HG02571 (cell line): Measurements from ENCODE around the gene NELFB.

Source experiments
- ATAC-seq: cut with Tn5 transposase; IDR thresholded peaks from one replicate; pipeline ENCODE4 v1.9.1; 2021; ENCODE audit warnings: mild to moderate bottlenecking, moderate library complexity; ENCODE audit not compliant: unreplicated experiment

NELFB gene

DNA sequence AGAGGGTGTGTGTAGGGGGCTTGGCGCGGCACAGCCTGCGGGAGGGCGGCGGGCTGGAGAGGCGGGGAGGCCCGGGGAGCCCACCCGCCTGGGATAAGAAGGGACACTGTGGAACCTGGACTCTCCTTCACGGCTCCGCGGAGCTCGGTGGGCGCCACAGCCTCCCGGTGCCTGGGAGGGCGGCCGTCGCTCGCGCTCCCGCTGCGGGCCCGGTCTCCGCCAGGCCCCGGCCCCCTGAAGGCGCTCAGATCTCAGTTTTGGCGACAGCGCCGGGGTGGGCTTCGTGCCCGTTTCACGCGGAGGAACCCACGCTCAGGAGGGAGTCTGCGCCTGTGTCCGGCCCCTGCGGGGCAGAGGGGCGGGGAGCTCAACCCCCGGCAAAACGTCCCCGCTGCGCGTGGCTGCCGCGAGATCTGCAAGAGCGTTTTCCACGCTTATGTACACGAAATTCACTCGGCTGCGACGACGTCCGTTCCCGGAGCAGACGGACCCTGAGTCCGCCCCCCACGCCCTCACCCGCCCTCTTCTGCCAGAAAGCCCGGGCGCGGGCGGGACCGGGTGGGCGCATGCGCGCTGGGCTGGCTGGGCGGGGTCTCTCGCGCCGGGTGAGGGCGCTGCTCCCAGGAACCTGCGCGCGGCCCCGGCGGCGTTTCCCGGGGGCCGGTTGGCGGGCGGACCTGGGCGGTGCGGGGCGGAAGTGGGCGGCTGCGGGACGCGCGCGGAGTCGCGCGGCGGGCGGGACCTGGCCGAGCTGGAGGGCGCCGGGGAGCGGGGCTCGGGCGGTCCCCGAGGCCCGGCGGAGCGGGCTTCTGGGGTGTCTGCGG, at the start of gene NELFB:
TSS of gene NELFB (plus strand) at position 704 of the 824 bp plus-strand sequence.
- peak; percentile 79 for ATAC-seq

DNA sequence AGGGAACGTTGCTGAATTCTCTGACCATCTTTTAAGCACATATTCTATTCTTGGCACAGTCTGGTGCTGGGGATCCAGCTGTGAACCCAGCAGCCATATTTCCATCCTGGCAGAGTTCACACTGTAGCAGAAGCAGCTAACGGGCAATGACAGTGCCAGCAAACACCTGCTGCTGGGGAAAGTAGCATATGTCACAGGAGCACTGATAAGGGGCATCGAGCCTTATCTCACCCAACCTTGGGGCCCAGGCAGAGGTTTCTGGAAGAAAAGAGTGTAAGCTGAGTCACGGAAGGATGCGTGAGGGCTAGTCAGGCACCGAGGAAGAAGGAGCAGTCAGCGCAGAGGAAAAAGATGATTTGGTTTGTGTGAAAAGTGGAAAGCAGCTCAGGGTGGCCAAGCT, 48.5 kb upstream of the NELFB start:
- no peak for ATAC-seq

DNA sequence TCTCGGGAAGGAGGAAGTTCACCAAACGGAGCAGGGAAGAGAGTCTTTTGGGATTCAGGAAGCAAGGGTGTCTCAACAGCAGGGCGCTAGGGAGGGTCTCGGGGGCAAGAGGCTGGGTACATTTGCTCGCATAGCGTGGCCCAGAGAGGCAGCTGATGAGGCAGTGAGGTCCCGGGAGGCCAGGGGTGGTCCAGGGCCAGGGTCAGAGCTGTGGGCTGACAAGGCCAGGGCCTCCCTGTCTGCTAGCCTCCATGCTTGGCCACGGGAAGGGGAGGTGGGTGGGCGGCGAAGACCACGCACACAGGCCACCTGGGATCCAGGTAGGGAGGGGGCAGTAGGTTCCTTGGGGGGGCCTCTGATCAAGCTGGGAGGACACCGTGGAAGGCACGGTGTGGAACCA, 43.6 kb upstream of the NELFB start:
- no peak for ATAC-seq

DNA sequence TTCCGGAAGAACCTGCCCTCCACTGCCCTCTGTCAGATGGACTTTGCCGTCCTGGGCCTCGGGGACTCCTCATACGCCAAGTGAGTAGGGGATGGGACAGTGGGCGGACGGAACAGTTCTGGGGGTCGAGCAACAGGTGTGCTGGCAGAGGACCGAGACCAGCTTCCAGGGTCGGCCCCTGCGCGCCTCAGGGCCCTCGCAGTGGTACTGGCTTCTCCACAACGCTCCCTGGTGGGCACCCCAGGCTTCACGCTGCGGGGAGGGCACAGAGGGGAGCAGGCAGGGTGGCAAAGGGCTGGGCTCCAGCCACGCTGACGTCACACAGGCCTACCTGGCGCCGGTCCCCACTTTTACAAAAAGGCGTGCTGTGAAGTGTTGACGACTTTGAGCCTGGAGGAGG, 42.6 kb upstream of the NELFB start:
- no peak for ATAC-seq

DNA sequence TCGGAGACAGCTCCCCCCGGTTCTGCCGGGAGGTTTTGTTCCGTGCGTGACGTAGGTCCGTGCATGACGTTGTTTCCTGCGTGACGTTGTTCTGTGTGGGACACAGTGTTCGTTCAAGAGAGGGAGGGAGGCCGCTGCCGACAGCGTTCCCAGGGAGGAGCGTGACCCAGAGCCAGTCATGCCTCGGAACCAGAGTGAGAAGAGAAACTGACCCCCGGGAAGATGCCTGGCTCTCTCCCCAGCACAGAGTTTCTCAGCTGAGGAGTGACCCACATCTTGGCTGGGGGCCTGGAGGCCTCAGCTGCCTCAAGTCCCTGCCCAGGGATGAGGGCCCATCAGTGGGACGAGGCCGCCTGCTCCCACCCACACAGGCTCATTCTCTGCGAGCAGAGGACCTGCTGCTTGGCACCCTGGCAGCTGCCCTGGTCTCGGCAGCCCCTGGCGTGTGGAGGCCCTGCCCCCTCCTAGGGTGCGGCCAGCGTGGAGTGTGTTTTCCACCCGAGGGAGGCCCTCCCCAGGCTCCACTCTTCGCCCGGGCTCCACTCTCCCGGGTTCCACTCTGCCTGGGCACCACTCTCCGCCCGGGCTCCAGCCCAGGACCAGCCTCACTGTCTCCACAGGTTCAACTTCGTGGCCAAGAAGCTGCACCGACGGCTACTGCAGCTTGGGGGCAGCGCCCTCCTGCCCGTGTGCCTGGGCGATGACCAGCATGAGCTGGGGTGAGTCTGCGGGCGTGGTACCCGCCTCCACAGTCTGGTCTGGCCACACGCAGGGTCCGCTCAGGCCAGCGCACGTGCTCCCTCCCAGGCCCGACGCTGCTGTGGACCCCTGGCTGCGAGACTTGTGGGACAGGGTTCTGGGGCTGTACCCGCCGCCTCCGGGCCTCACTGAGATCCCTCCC, 41.7 kb upstream of the NELFB start:
- no peak for ATAC-seq

DNA sequence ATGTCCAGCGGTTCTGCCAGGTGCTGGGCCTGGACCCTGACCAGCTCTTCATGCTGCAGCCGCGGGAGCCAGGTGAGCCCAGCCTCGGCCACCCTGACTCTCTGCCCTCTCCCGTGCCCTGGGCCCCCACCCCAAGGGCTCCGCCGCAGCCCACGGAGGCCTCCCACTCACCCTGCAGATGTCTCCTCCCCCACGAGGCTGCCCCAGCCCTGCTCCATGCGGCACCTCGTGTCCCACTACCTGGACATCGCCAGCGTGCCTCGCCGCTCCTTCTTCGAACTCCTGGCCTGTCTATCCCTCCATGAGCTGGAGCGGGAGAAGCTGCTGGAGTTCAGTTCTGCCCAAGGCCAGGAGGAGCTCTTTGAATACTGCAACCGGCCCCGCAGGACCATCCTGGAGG, 40.5 kb upstream of the NELFB start:
- no peak for ATAC-seq

DNA sequence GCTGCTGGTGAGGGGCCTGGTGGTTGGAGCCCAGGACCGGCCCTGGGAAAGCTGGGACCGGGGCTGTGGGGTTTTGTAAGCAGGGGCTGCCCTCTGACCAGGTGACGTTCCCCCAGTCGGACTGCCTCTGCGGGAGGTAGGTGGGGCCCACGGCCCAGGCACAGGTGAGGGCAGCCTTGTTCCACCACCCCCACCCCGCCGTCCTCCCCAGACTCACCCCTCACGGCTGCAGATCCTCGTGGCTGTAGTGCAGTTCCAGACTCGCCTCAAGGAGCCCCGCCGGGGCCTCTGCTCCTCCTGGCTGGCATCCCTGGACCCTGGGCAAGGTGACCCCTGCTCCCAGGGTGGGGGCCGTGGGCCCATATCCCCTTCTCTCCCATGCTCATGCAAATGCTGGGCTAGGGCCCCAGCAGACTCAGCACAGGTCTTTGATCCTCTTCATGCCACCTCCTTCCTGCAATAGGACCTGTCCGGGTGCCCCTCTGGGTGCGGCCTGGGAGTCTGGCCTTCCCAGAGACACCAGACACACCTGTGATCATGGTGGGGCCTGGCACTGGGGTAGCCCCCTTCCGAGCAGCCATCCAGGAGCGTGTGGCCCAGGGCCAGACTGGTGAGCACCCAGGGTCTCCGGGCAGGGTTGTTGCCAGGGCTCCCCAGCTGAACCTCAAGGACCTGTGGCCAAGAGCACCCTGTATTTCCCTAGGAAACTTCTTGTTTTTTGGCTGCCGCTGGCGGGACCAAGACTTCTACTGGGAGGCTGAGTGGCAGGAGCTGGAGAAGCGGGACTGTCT, 39.7 kb upstream of the NELFB start:
- ATAC-seq, result no peak

DNA sequence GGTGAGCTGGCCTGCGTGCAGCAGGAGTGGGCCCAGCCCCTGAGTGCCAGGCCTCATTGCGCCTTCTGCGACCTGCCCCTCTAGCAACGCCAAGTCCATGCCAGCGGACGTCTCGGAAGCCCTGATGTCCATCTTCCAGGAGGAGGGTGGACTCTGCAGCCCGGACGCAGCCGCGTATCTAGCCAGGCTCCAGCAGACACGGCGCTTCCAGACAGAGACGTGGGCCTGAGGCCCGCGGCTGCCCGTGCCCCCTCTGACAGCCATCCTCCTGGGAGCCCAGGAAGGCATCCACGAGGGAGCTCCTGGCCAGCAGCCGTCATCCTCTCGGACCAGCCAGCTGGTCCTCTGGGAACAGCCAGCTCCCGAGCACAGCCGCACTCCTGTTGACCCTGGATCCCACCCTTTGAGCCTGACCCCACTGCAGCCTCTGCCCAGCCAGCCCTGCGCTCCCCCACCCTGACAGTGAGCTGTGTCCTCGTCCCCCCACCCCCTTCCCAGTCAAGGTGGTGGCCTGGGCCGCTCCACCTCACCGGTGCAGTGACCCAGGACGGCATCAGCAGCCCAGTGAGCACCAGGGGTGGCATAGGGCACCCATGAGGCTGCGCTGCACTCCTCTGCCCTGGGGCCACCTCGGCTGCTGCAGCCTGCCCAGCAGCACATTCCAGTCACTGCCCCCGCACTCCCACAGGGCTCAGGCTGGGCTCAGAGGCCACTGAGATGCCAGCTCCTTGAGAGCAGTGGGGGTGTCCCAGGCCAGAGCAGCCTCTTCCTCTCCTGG, 38.8 kb upstream of the NELFB start:
- ATAC-seq, result no peak

DNA sequence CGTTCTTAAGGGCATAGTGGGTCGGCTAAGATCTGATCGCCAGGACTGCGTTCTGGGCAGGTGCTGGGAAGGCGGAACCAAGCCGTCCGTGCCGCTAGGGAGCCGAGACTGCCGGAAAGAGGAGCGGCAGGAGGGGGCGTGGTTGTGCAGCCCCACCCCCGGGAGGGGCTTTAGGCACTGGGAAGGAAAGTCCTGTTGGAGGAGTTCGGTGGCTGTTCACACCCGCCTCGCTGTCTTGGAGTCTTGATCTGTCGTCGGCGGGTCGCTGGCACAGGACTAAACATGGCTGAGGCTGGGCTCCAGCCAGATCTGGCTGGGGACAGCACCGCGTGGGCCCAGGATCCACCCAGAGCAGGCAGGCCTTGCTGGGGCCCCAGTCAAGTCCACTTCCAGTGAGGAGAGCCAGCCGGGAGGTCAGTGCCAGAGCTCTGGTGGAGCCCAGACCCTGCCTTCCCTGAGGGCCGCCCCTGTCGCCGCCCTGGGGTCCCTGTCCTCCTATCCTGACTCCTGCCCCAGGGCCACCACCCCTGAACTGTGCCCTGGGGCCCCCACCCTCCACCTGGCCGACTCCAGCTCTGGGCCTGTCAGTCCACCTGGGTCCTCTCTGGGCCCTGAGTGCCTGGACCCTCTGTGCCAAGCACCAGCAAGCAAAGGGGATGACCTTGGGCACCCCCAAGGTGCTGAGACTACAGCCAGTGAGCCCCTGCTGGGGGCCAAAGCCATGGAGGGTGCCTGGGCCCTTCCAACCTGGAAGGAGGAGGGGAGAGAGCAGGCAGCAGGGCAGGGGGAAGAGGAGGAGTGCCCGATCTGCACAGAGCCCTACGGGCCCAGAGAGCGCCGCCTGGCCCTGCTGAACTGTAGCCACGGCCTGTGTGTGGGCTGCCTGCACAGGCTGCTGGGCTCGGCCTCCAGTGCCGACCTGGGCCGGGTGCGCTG, 37.6 kb upstream of the NELFB start:
- no peak for ATAC-seq

DNA sequence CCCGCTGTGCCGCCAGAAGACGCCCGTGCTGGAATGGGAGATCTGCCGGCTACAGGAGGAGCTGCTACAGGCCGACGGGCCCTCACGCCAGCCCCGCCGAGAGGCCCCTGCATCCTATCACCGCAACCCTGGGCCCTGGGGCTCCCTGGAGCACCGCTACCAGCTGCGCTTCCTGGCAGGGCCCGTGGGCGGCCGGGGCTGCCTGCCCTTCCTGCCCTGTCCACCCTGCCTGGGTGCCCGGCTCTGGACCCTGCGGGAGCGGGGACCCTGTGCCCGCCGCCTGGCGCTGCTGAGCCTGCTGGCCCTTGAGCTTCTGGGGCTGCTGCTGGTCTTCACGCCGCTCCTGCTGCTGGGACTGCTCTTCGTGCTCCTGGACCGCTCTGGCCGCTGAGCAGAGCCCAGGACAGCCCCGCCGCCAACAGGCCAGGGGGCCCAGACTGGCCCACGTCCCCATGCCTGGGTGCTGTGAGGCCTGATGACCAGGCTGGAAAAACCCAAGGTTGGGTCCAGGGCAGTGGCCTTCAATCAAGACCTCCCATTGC, 36.8 kb upstream of the NELFB start:
- no peak for ATAC-seq

DNA sequence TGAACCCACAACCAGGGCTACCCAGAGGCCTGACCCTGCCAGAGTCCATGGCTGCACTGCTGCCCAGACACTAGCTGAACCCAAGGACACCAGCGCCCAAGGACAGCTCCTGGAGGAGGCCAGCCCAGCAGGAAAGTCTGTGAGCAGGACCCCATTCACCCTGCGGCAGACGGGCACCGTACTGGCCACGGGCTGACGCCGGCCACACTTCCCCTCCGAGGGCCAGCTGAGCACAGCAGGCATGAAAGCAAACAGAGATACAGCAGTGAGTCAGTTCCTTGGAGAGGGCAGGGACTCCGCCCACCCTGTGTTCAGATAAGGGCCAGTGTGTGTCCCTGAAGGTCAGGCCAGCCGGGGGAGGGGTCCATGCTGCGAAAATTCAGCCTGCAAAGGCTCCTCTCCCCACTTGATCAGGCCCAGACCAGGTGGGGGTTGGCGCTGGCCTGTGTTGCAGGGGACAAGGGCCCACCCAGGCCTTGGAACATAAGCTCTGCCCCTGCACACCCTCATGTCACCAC, 36.3 kb upstream of the NELFB start:
- no peak for ATAC-seq

DNA sequence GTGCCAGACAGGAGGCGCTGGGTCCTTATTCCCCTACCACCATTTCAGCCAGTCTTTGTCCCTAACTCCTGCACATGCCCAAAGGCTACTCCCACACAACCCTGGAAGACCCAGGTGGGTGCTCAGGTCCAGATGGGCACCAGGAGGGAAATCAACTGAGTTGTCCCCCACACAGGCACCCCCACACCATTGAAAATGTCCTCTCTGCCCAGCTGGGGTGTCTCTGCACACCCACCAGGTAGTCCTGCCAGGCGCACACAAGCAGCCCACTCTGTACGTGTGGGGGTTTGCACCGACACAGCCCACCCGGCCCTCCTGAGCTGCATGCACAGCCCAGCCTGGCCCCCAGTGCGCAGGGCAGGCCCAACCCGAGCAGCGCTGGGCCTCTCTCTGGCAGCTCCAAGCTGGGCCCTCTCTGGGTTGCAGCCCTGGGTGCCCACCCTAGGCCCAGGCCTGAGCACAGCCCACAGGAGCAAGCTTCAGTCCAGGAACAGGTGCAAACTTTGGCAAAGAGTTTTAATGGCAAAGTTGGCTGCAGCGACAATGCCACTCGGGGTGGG, 35.3 kb upstream of the NELFB start:
- no peak for ATAC-seq

DNA sequence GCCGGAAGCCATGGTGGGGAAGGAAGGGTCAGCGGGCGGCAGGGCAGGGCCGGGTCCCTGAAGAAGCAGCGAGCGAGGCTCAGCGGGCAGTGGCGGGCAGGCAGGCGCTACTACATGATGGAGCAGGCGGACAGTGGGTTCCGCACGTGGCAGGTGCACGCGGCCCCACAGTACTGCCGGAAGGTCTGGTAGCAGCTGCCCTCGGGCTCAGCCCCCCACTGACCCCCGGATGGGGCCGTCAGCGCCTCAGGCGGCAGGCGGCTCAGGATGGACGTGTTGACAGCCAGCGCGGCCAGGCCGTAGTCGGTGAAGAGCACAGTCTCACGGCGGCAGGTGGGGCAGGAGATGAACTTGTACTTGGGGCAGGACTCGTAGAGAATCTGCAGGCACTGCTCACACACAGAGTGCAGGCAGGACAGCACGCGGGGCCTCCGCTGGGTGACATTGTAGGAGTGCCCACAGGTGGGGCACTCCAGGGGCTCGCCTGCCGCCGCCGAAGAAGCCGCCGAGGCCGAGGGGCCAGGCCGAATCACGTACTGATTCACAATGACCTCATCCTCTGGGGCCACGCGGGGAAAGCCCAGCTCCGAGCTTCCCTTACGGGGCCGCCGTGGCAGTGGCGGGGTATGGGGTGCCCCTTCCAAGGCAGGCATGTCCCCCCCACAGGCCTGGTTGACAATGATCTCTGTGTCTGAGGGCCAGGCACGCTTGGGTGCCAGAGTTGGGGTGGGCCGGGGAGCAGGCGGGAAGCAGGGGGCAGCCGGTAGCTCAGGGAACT, 34.6 kb upstream of the NELFB start:
- ATAC-seq, result no peak

DNA sequence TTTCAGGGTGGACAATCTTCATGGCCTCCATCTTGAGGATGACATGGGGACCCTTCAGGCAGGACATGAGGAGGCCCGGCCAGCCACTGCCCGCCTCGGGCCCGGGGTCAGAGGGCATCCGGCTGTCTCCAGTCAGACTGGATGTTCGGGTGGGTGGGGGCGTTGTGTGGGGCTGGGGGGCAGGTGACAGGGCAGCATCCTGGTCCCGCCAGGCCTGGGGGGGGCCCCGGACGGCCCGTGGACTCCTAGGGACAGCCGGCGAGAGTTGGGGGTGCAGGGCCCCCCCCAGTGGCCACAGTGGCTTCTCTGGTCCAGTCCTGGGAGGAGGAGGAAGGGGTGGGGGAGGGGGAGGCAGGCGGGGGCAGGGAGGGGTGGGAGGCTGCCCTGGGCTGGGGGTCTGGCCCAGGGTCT, 34.0 kb upstream of the NELFB start:
- ATAC-seq, result no peak

DNA sequence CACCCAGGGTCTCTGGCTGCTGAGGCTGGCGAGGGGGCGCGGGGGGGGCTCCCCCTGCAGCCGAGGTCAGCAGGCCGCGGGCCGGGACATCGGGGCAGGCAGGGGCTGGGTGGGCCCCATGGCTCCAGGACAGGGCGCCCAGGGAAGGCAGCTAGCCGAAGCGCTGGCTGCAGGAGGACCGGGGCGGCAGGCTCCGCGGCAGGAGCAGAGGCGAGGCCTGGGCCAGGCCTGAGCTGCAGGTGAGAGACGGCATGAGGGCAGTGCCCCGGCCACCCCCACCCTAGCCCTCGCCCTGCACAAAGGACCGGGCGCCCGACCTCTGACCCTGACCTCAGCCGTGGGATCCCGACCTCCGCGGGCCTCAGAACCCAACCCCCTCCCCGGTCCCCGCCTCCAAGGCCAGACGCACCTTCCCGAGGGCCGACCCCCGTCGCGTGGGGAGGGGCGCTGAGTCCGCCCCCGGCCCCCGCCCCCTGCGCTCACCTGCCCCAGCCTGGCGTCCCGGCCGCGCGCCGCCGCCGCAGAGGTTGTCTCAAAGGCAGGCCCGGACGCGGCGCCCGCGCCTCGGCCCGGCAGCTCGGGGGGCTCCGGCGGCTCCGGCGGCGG, 33.5 kb upstream of the NELFB start:
- no peak for ATAC-seq

DNA sequence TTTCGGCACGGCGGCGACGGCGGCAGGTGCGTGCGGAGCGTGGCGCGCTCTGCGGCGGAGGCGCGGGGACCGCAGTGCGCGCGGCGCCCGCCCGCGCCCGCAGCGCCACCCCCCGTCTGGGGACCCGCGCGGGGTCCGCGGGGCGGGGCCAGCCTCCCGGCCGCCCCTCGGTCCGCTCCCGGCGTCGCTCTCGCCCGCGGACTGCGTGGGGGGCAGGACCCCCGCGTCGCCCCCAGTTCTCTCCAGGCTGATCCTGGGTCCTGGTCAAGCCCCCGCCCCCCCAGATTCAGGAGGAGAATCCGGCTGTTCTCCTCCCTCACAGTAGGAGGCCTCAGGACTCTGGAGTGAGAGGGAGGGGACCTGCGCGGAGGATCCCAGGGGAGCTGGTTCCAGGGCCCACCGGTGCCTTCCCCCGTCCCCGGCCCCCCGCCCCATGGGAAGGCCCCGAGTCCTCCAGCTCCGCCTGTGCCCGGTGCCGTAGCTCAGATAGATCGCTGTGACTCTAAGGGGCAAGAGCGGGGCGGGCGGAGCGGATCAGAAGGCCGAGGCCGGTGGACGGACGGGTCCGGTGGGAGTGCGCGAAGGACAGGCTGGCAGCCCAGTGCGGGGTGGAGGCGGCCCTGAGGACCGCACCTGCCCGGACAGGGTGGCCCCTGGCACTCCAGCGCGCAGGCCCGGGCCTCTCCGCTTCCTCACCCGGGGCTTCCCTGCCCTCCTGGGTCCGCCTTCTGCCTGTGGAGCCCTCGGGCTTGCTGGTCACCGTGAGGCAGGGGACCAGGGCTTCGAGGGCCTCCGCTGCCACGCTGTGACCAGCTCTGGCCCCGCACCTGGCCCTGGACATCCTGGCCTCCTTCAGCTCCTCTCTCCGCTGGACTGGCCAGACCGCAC, 32.7 kb upstream of the NELFB start, which contains the start of gene RNF208:
TSS of gene RNF208 (minus strand) at position 51 of the 888 bp plus-strand sequence. CDS start 1,028 bp downstream, outside the sequence.
- peak; percentile 1 for ATAC-seq
